ENCODE results near the gene CFDP1. TPM values are rescaled to one million over a fixed set of nuclear protein-coding genes. Genes with fewer than 3 reads are reported as not detected.
A peak's percentile ranks its signal among the peaks of the same experiment; 100 is the strongest.

CFDP1 gene
- total and polyA plus RNA-seq, 2 of the 13 experiments (the other 11 are each of a cell fraction or from before 2014, with no cell fraction given), result 78.6 to 153 TPM

DNA sequence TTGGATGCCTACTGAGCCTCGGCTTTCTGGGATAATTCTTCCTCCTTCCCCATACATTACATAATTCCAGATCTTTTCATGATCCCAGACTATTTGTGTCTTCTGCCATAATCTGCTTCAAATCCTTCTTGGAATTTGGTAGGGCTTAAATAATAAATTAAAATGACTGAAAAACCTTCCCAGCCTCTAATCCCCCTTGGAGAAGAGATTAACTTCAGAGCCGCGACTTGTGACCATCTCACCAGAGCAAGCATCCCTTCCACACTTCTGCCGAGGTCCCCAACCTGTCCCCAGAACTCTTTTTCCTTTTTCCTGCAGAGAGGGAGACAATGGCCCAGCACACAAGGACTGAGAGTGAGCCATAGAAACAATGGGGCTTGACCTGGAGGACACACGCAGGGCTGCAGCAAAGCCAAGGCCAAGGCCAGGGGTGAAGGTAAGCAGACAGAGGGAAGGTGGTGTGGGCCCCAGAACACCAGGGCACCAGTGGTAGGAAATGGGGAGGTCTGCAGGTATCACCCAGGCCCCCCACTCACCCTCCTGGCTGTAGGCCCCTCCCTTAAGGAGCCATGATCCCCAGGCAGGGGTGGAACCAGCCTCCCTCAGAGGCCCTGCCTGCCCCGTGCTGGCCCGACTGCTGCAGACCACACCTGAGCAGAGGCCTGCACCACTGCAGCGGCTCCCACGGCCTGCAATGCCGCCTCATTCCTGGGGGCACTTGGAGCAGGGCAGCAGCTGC, 172.3 kb downstream of the CFDP1 start (continued):
- TF ChIP-seq, protein P1, sequence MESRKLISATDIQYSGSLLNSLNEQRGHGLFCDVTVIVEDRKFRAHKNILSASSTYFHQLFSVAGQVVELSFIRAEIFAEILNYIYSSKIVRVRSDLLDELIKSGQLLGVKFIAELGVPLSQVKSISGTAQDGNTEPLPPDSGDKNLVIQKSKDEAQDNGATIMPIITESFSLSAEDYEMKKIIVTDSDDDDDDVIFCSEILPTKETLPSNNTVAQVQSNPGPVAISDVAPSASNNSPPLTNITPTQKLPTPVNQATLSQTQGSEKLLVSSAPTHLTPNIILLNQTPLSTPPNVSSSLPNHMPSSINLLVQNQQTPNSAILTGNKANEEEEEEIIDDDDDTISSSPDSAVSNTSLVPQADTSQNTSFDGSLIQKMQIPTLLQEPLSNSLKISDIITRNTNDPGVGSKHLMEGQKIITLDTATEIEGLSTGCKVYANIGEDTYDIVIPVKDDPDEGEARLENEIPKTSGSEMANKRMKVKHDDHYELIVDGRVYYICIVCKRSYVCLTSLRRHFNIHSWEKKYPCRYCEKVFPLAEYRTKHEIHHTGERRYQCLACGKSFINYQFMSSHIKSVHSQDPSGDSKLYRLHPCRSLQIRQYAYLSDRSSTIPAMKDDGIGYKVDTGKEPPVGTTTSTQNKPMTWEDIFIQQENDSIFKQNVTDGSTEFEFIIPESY (CRISPR knock-in tag; IDR thresholded peaks at IDR 0.05), result peak; percentile 45
- TF ChIP-seq, protein P2, sequence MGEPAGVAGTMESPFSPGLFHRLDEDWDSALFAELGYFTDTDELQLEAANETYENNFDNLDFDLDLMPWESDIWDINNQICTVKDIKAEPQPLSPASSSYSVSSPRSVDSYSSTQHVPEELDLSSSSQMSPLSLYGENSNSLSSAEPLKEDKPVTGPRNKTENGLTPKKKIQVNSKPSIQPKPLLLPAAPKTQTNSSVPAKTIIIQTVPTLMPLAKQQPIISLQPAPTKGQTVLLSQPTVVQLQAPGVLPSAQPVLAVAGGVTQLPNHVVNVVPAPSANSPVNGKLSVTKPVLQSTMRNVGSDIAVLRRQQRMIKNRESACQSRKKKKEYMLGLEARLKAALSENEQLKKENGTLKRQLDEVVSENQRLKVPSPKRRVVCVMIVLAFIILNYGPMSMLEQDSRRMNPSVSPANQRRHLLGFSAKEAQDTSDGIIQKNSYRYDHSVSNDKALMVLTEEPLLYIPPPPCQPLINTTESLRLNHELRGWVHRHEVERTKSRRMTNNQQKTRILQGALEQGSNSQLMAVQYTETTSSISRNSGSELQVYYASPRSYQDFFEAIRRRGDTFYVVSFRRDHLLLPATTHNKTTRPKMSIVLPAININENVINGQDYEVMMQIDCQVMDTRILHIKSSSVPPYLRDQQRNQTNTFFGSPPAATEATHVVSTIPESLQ (CRISPR knock-in tag; conservative IDR thresholded peaks at IDR 0.05), result no peak
- TF ChIP-seq ERF (CRISPR knock-in tag; IDR thresholded peaks at IDR 0.05), result no peak
- no peak for TF ChIP-seq SP5 (CRISPR knock-in tag; IDR thresholded peaks at IDR 0.05; ENCODE audit: borderline replicate concordance, low read depth)
- TF ChIP-seq ZNF782 (CRISPR knock-in tag; IDR thresholded peaks at IDR 0.05; ENCODE audit: borderline replicate concordance), result no peak
- TF ChIP-seq ZNF264 (CRISPR knock-in tag; IDR thresholded peaks at IDR 0.05), result no peak
- no peak for TF ChIP-seq ZBTB7B (CRISPR knock-in tag; IDR thresholded peaks at IDR 0.05)
- no peak for TF ChIP-seq ZNF382 (CRISPR knock-in tag; IDR thresholded peaks at IDR 0.05; ENCODE audit: borderline replicate concordance)
- TF ChIP-seq ZNF282 (IDR thresholded peaks at IDR 0.05; ENCODE audit: partially characterized antibody), result no peak
- TF ChIP-seq ZNF552 (CRISPR knock-in tag; IDR thresholded peaks at IDR 0.05; ENCODE audit: borderline replicate concordance), result no peak
- TF ChIP-seq, protein P3, sequence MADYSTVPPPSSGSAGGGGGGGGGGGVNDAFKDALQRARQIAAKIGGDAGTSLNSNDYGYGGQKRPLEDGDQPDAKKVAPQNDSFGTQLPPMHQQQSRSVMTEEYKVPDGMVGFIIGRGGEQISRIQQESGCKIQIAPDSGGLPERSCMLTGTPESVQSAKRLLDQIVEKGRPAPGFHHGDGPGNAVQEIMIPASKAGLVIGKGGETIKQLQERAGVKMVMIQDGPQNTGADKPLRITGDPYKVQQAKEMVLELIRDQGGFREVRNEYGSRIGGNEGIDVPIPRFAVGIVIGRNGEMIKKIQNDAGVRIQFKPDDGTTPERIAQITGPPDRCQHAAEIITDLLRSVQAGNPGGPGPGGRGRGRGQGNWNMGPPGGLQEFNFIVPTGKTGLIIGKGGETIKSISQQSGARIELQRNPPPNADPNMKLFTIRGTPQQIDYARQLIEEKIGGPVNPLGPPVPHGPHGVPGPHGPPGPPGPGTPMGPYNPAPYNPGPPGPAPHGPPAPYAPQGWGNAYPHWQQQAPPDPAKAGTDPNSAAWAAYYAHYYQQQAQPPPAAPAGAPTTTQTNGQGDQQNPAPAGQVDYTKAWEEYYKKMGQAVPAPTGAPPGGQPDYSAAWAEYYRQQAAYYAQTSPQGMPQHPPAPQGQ (CRISPR knock-in tag; IDR thresholded peaks at IDR 0.05; ENCODE audit: borderline replicate concordance), result no peak
- TF ChIP-seq, protein P4, sequence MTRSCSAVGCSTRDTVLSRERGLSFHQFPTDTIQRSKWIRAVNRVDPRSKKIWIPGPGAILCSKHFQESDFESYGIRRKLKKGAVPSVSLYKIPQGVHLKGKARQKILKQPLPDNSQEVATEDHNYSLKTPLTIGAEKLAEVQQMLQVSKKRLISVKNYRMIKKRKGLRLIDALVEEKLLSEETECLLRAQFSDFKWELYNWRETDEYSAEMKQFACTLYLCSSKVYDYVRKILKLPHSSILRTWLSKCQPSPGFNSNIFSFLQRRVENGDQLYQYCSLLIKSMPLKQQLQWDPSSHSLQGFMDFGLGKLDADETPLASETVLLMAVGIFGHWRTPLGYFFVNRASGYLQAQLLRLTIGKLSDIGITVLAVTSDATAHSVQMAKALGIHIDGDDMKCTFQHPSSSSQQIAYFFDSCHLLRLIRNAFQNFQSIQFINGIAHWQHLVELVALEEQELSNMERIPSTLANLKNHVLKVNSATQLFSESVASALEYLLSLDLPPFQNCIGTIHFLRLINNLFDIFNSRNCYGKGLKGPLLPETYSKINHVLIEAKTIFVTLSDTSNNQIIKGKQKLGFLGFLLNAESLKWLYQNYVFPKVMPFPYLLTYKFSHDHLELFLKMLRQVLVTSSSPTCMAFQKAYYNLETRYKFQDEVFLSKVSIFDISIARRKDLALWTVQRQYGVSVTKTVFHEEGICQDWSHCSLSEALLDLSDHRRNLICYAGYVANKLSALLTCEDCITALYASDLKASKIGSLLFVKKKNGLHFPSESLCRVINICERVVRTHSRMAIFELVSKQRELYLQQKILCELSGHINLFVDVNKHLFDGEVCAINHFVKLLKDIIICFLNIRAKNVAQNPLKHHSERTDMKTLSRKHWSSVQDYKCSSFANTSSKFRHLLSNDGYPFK (CRISPR knock-in tag; IDR thresholded peaks at IDR 0.05; ENCODE audit: borderline replicate concordance), result no peak
- TF ChIP-seq KDM3A (CRISPR knock-in tag; IDR thresholded peaks at IDR 0.05; ENCODE audit: low read depth), result no peak; the same call in 1 of the 2 replicates
- no peak for TF ChIP-seq FIP1L1 (IDR thresholded peaks at IDR 0.05; ENCODE audit: borderline replicate concordance, insufficient read depth, low read depth, low read length)
- TF ChIP-seq TOPORS (CRISPR knock-in tag; IDR thresholded peaks at IDR 0.05), result no peak
- TF ChIP-seq PHF8 (CRISPR knock-in tag; IDR thresholded peaks at IDR 0.05), result 0 out of 2 replicates have a peak, but pooled peaks have one; percentile 26
- TF ChIP-seq ZNF460 (CRISPR knock-in tag; IDR thresholded peaks at IDR 0.05; ENCODE audit: borderline replicate concordance), result no peak
- TF ChIP-seq ZFYVE20 (CRISPR knock-in tag; IDR thresholded peaks at IDR 0.05; ENCODE audit: borderline replicate concordance, low read depth), result no peak

Data from HepG2 (cell line).